Fibroblast of lung (primary cell): ENCODE results near the gene SNRNP25.

Experiments used
- EZH2 ChIP-seq: IDR thresholded peaks from 2 replicates; pipeline ENCODE4 v1.5.1; 2012; ENCODE audit warnings: low read length, control low read depth, mild to moderate bottlenecking; ENCODE audit errors: missing control alignments
- TF ChIP-seq, protein P1 (sequence below), 2 donors: IDR thresholded peaks in 1 of 2; conservative IDR thresholded peaks in 1 of 2; 1 replicate in 1 of 2; 2 replicates in 1 of 2; pipeline ENCODE4 v1.5.1; 2011 to 2012; ENCODE audit warnings: low read length in 2 of 2, control low read depth in 1 of 2, inconsistent platforms in 1 of 2, low read depth in 1 of 2, mild to moderate bottlenecking in 1 of 2

DNA sequence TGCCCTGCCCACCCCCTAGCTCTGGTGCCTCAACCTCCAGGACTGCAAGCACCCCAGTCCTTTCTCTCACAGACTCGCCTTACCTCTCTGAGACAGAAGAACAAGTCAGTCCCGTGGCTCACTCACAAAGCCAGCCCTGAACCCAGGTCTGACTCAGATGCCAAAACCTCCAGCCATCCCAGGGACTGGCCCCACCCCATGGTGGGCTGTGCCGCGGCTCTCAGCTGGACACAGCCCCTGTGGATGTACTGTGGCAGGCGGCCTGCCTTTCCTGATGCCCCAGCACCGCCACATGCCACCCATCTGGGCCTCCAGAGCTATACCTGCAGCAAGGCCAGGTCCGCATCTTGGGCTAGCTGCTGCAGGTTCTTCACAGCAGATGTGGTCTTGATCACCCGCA is 44.2 kb downstream of the SNRNP25 start:
- TF ChIP-seq, protein P1, sequence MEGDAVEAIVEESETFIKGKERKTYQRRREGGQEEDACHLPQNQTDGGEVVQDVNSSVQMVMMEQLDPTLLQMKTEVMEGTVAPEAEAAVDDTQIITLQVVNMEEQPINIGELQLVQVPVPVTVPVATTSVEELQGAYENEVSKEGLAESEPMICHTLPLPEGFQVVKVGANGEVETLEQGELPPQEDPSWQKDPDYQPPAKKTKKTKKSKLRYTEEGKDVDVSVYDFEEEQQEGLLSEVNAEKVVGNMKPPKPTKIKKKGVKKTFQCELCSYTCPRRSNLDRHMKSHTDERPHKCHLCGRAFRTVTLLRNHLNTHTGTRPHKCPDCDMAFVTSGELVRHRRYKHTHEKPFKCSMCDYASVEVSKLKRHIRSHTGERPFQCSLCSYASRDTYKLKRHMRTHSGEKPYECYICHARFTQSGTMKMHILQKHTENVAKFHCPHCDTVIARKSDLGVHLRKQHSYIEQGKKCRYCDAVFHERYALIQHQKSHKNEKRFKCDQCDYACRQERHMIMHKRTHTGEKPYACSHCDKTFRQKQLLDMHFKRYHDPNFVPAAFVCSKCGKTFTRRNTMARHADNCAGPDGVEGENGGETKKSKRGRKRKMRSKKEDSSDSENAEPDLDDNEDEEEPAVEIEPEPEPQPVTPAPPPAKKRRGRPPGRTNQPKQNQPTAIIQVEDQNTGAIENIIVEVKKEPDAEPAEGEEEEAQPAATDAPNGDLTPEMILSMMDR (conservative IDR thresholded peaks at IDR 0.05 in 1 of 2, IDR thresholded peaks at IDR 0.05 in 1 of 2; ENCODE audit: low read depth in 1 of 2, low read length in 2 of 2) = no peak
- no peak for TF ChIP-seq EZH2
